ENCODE data around the gene ACVR2A. TPM values are rescaled to one million over a fixed set of nuclear protein-coding genes. Genes with fewer than 3 reads are reported as not detected.

Gene ACVR2A
- total RNA-seq, 1 donor from 2014 or later = 22.6 TPM

DNA sequence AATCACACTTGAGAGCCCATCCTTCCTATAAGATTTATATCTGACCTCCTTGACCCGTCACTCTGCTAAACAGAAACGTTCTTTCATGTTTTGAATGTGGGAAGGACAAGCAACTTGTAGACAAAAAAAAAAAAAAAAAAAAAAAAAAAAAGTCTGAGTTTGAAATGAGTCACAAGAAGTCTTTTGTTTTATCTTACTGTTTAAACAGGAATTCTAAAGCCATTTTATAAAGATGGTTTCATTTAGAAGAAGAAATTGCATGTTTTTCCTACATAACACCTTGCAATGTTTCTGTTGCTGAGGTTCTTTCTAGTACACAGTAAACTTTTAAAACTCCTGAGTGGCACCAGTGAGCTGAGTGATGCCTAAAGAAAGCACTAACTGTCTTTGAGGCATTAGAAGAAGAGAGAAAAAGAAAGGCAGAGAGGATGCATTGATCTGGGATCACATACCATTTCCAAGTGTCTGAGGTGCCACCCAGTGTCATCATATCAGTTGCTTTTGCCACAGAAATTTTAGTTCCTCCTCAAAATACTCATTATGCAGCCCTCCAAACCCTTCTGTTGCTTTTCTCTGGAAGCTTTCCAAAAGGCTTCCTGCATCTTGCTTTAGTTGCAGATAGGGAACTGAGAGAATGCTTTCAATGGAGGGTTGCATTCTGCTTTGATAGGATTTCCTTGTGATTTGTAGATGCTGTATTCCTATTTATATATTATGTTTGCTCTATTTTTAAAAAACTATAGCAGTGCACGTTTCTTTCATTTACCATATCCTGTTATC is 69.1 kb downstream of the ACVR2A start:
- FAIRE-seq = no peak
- no peaks in the 10 kb centered on the region for H3K9me3 ChIP-seq (ENCODE audit: insufficient read depth, low read depth, low read length)

GRCh38 chr2:147916067-147916466 is 71.2 kb downstream of the ACVR2A start:
- H3K27ac ChIP-seq (ENCODE audit: low read depth, low read length) = no peak overlapping the region
- FAIRE-seq = no peak
- no peak overlapping the region for H3K4me3 Mint-ChIP-seq (ENCODE audit: unreplicated experiment)

More for the DNA sequence above, 69.1 kb downstream of the ACVR2A start:
- Histone ChIP-seq H3K4me1 (ENCODE audit: insufficient read depth, low read length) (no peaks in the 10 kb centered on the region), H3K9ac (ENCODE audit: low read length) (no peak overlapping the region), H3K79me2 (ENCODE audit: insufficient read depth, low read length) (no peaks in the 10 kb centered on the region), H3K4me2 (ENCODE audit: low read length) (peak overlapping the region; percentile 35), H3K27ac (ENCODE audit: low read depth, low read length) (no peak overlapping the region), H3K27me3 (ENCODE audit: insufficient read depth, low read length) (no peaks in the 10 kb centered on the region), H3K4me3 (ENCODE audit: insufficient read depth, low read depth, low read length) (no peak overlapping the region), H2AFZ (ENCODE audit: low read depth, low read length) (no peak overlapping the region), H3K36me3 (ENCODE audit: insufficient read depth, low read length) (no peaks in the 10 kb centered on the region), H4K20me1 (ENCODE audit: insufficient read depth, low read length) (no peaks in the 10 kb centered on the region)
- H3K4me1 Mint-ChIP-seq (ENCODE audit: low read depth, unreplicated experiment) = peaks cover 15% of the 10 kb centered on the region
- DNase-seq (ENCODE audit: low read depth) = peak; percentile 14
- no peaks in the 10 kb centered on the region for H3K27me3 Mint-ChIP-seq (ENCODE audit: low read depth, unreplicated experiment)
- no peak overlapping the region for H3K27ac Mint-ChIP-seq (ENCODE audit: unreplicated experiment)
- H3K36me3 Mint-ChIP-seq (ENCODE audit: low read depth, unreplicated experiment) = peaks cover 5% of the 10 kb centered on the region
- no peak for TF ChIP-seq EZH2 (IDR thresholded peaks at IDR 0.05; ENCODE audit: insufficient read depth, low read length)
- TF ChIP-seq, protein P1, sequence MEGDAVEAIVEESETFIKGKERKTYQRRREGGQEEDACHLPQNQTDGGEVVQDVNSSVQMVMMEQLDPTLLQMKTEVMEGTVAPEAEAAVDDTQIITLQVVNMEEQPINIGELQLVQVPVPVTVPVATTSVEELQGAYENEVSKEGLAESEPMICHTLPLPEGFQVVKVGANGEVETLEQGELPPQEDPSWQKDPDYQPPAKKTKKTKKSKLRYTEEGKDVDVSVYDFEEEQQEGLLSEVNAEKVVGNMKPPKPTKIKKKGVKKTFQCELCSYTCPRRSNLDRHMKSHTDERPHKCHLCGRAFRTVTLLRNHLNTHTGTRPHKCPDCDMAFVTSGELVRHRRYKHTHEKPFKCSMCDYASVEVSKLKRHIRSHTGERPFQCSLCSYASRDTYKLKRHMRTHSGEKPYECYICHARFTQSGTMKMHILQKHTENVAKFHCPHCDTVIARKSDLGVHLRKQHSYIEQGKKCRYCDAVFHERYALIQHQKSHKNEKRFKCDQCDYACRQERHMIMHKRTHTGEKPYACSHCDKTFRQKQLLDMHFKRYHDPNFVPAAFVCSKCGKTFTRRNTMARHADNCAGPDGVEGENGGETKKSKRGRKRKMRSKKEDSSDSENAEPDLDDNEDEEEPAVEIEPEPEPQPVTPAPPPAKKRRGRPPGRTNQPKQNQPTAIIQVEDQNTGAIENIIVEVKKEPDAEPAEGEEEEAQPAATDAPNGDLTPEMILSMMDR (IDR thresholded peaks at IDR 0.05; ENCODE audit: insufficient read depth, low read depth, low read length) = no peak
- H3K4me3 Mint-ChIP-seq (ENCODE audit: unreplicated experiment) = no peak overlapping the region
- no peaks in the 10 kb centered on the region for H3K9me3 Mint-ChIP-seq (ENCODE audit: unreplicated experiment)

More at GRCh38 chr2:147916067-147916466, 71.2 kb downstream of the ACVR2A start:
- no peaks in the 10 kb centered on the region for H3K27me3 ChIP-seq (ENCODE audit: insufficient read depth, low read length)
- H3K4me1 ChIP-seq (ENCODE audit: insufficient read depth, low read length) = no peaks in the 10 kb centered on the region
- H3K36me3 Mint-ChIP-seq (ENCODE audit: low read depth, unreplicated experiment) = peaks cover 6% of the 10 kb centered on the region
- H3K27me3 Mint-ChIP-seq (ENCODE audit: low read depth, unreplicated experiment) = no peaks in the 10 kb centered on the region
- no peaks in the 10 kb centered on the region for H3K79me2 ChIP-seq (ENCODE audit: insufficient read depth, low read length)
- no peaks in the 10 kb centered on the region for H4K20me1 ChIP-seq (ENCODE audit: insufficient read depth, low read length)
- H3K27ac Mint-ChIP-seq (ENCODE audit: unreplicated experiment) = no peak overlapping the region
- peaks cover 15% of the 10 kb centered on the region for H3K4me1 Mint-ChIP-seq (ENCODE audit: low read depth, unreplicated experiment)
- TF ChIP-seq, protein P1 (IDR thresholded peaks at IDR 0.05; ENCODE audit: insufficient read depth, low read depth, low read length) = no peak
- no peak for TF ChIP-seq EZH2 (IDR thresholded peaks at IDR 0.05; ENCODE audit: insufficient read depth, low read length)
- no peaks in the 10 kb centered on the region for H3K9me3 Mint-ChIP-seq (ENCODE audit: unreplicated experiment)
- H3K4me3 ChIP-seq (ENCODE audit: insufficient read depth, low read depth, low read length) = no peak overlapping the region
- no peak overlapping the region for H3K4me2 ChIP-seq (ENCODE audit: low read length)
- no peaks in the 10 kb centered on the region for H3K9me3 ChIP-seq (ENCODE audit: insufficient read depth, low read depth, low read length)
- H3K9ac ChIP-seq (ENCODE audit: low read length) = no peak overlapping the region
- no peak for DNase-seq (ENCODE audit: low read depth)
- no peaks in the 10 kb centered on the region for H3K36me3 ChIP-seq (ENCODE audit: insufficient read depth, low read length)
- no peak overlapping the region for H2AFZ ChIP-seq (ENCODE audit: low read depth, low read length)

Data from astrocyte (in vitro differentiated cells and primary cell).